SK-N-SH (cell line): ENCODE measurements around the gene ATP8A2. TPM values are rescaled to one million over a fixed set of nuclear protein-coding genes. Genes with fewer than 3 reads are reported as not detected.

Experiments used
- CTCF ChIA-PET: fragments of 300-600, 350-600 bp; formaldehyde crosslinking; extraction: SDS; loops from one replicate; lab custom pipeline; 2021; lab: Yijun Ruan, JAX
- POLR2A ChIA-PET: fragments of 350-600 bp; sonication (Branson Sonifier 250); formaldehyde crosslinking; extraction: SDS; loops from one replicate; lab custom pipeline; 2020; ENCODE audit warnings: antibody characterized with exemption, inconsistent platforms; lab: Yijun Ruan, JAX
- DNase-seq: peaks from one replicate; pipeline ENCODE4 v3.0.0; 2012
- H2AFZ ChIP-seq: fragments of 200-600 bp; sonication (generic); 2 replicates; pipeline ENCODE4 v1.8.1; 2016; ENCODE audit warnings: antibody characterized with exemption, mild to moderate bottlenecking, low read depth
- H3F3A ChIP-seq: fragments of 200-600 bp; sonication (generic); replicated peaks from 2 replicates; pipeline ENCODE3; 2016; ENCODE audit warnings: antibody characterized with exemption, mild to moderate bottlenecking; ENCODE audit not compliant: insufficient read depth
- H3K27ac ChIP-seq, 2 experiments: fragments of 200-500 bp in 1 of 2; fragments of 200-600 bp in 1 of 2; sonication (Bioruptor generic) in 1 of 2; sonication (generic), shearing (Covaris generic) in 1 of 2; 2 replicates each; pipeline versions ENCODE4 v1.5.1 to v1.6.1; 2014 to 2016; ENCODE audit warnings: low read depth in 2 of 2, inconsistent platforms in 1 of 2, low read length in 1 of 2, mild to moderate bottlenecking in 1 of 2, mixed read lengths in 1 of 2
- H3K27me3 ChIP-seq: fragments of 200-600 bp; sonication (generic), shearing (Covaris generic); 2 replicates; pipeline ENCODE4 v1.6.1; 2016; ENCODE audit warnings: mixed run types; ENCODE audit not compliant: insufficient read depth
- H3K36me3 ChIP-seq, 2 experiments: fragments of 200-500 bp in 1 of 2; fragments of 200-600 bp in 1 of 2; sonication (Bioruptor generic) in 1 of 2; sonication (generic) in 1 of 2; replicated peaks in 1 of 2; 2 replicates each; pipeline versions ENCODE3 to v1.5.1; 2014 to 2016; ENCODE audit warnings: low read length in 1 of 2, mild to moderate bottlenecking in 1 of 2; ENCODE audit not compliant: insufficient read depth in 2 of 2, control insufficient read depth in 1 of 2
- H3K4me1 ChIP-seq, 2 experiments: fragments of 200-500 bp in 1 of 2; fragments of 200-600 bp in 1 of 2; sonication (Bioruptor generic) in 1 of 2; sonication (generic), shearing (Covaris generic) in 1 of 2; 2 replicates each; pipeline versions ENCODE4 v1.5.1 to v1.6.1; 2014 to 2016; ENCODE audit warnings: low read depth in 1 of 2, low read length in 1 of 2, mixed run types in 1 of 2; ENCODE audit not compliant: insufficient read depth in 2 of 2, control insufficient read depth in 1 of 2
- H3K4me2 ChIP-seq: fragments of 200-600 bp; sonication (generic), shearing (Covaris generic); 2 replicates; pipeline ENCODE4 v1.6.1; 2017; ENCODE audit warnings: mixed run types
- H3K4me3 ChIP-seq, 2 experiments: fragments of 200-500 bp in 1 of 2; fragments of 200-600 bp in 1 of 2; sonication (Bioruptor generic) in 1 of 2; sonication (generic), shearing (Covaris generic) in 1 of 2; 2 replicates each; pipeline versions ENCODE4 v1.5.1 to v1.8.1; 2014 to 2016; ENCODE audit warnings: low read depth in 2 of 2, inconsistent platforms in 1 of 2, low read length in 1 of 2, mild to moderate bottlenecking in 1 of 2, mixed read lengths in 1 of 2, moderate library complexity in 1 of 2
- H3K79me2 ChIP-seq: fragments of 200-600 bp; sonication (generic); 2 replicates; pipeline ENCODE4 v1.8.1; 2017; ENCODE audit warnings: mild to moderate bottlenecking; ENCODE audit not compliant: insufficient read depth
- H3K9ac ChIP-seq: fragments of 200-600 bp; sonication (generic); 2 replicates; pipeline ENCODE4 v1.6.1; 2017; ENCODE audit warnings: mixed run types
- H3K9me2 ChIP-seq: fragments of 200-600 bp; sonication (generic); 2 replicates; pipeline ENCODE4 v1.6.1; 2017; ENCODE audit warnings: mixed run types
- H3K9me3 ChIP-seq: fragments of 200-600 bp; sonication (generic); 2 replicates; pipeline ENCODE4 v1.6.1; 2017; ENCODE audit warnings: mixed run types, mild to moderate bottlenecking, moderate library complexity
- H4K20me1 ChIP-seq: fragments of 200-600 bp; sonication (generic); 2 replicates; pipeline ENCODE4 v1.6.1; 2017; ENCODE audit warnings: mild to moderate bottlenecking, mixed run types; ENCODE audit not compliant: insufficient read depth
- CHD2 ChIP-seq: fragments of 150-350 bp; IDR thresholded peaks from 2 replicates; pipeline ENCODE4 v1.6.1; 2018; ENCODE audit warnings: low read length; ENCODE audit not compliant: partially characterized antibody
- ELF1 ChIP-seq: IDR thresholded peaks from 2 replicates; pipeline ENCODE4 v1.4.0; 2012
- FOXJ3 ChIP-seq: sonication (generic); formaldehyde crosslinking; IDR thresholded peaks from 2 replicates; pipeline ENCODE4 v1.5.1; 2020; ENCODE audit warnings: mild to moderate bottlenecking, missing genetic modification reagents
- GABPA ChIP-seq: IDR thresholded peaks from 2 replicates; pipeline ENCODE4 v1.4.0; 2012; ENCODE audit warnings: low read depth, mild to moderate bottlenecking
- GATA2 ChIP-seq: sonication (generic); formaldehyde crosslinking; IDR thresholded peaks from 2 replicates; pipeline ENCODE4 v1.5.0; 2020; ENCODE audit warnings: mild to moderate bottlenecking, missing genetic modification reagents
- JUND ChIP-seq: IDR thresholded peaks from 2 replicates; pipeline ENCODE4 v1.4.0; 2012
- MXI1 ChIP-seq: IDR thresholded peaks from 2 replicates; pipeline ENCODE4 v1.6.1; 2012; ENCODE audit warnings: mild to moderate bottlenecking, low read depth, low read length, improper control_type of control experiment
- NFIC ChIP-seq: IDR thresholded peaks from 2 replicates; pipeline ENCODE4 v1.4.0; 2012; ENCODE audit warnings: borderline replicate concordance
- NRF1 ChIP-seq: IDR thresholded peaks from 2 replicates; pipeline ENCODE4 v1.6.1; 2012; ENCODE audit warnings: low read depth, mild to moderate bottlenecking, low read length
- RCOR1 ChIP-seq: fragments of 150-350 bp; IDR thresholded peaks from 2 replicates; pipeline ENCODE4 v1.6.1; 2017; ENCODE audit warnings: antibody characterized with exemption, low read length
- RFX5 ChIP-seq: IDR thresholded peaks from 2 replicates; pipeline ENCODE4 v1.6.1; 2012; ENCODE audit warnings: mild to moderate bottlenecking, improper control_type of control experiment, low read length
- RXRA ChIP-seq: IDR thresholded peaks from 2 replicates; pipeline ENCODE4 v1.4.0; 2012; ENCODE audit warnings: low read depth, mild to moderate bottlenecking, borderline replicate concordance
- SIN3A ChIP-seq: IDR thresholded peaks from 2 replicates; pipeline ENCODE4 v1.6.1; 2012; ENCODE audit warnings: low read depth, mild to moderate bottlenecking, low read length, moderate library complexity, borderline replicate concordance
- SMC3 ChIP-seq: IDR thresholded peaks from 2 replicates; pipeline ENCODE4 v1.6.1; 2012; ENCODE audit warnings: low read depth, low read length, improper control_type of control experiment
- TAF1 ChIP-seq: IDR thresholded peaks from 2 replicates; pipeline ENCODE4 v1.6.1; 2012; ENCODE audit warnings: low read depth, mild to moderate bottlenecking, low read length, moderate library complexity, borderline replicate concordance
- TCF12 ChIP-seq: IDR thresholded peaks from 2 replicates; pipeline ENCODE4 v1.4.0; 2012
- WGBS: methylation state at CpG from one replicate; pipeline ENCODE4 v1.1.6; 2017; ENCODE audit warnings: low lambda C conversion rate; 5-methylcytosine and 5-hydroxymethylcytosine counted together
- polyA plus RNA-seq, 3 experiments: library from polyadenylated mRNA; depleted of rRNA; stranded (reverse); fragments of >200 nt; gene quantifications; 2 replicates each; pipeline ENCODE4 v1.2.3, GENCODE V29; 2012
- TF ChIP-seq, protein P1 (sequence below): IDR thresholded peaks from 2 replicates; pipeline ENCODE4; 2012
- TF ChIP-seq, protein P2 (sequence below): fragments of 150-350 bp; IDR thresholded peaks from 2 replicates; pipeline ENCODE4 v1.6.1; 2016; ENCODE audit warnings: mild to moderate bottlenecking, low read depth, low read length
- TF ChIP-seq, protein P3 (sequence below): fragments of 200-600 bp; sonication (generic); IDR thresholded peaks from 2 replicates; pipeline ENCODE4 v1.6.1; 2017; ENCODE audit warnings: antibody characterized with exemption, mild to moderate bottlenecking, moderate library complexity
- TF ChIP-seq, protein P4 (sequence below): IDR thresholded peaks from 2 replicates; pipeline ENCODE4 v1.4.0; 2012; ENCODE audit warnings: low read depth

ATP8A2 gene
- polyA plus RNA-seq, 1 of the 3 experiments (the other 2 are of a cell fraction): 0.02 TPM

DNA sequence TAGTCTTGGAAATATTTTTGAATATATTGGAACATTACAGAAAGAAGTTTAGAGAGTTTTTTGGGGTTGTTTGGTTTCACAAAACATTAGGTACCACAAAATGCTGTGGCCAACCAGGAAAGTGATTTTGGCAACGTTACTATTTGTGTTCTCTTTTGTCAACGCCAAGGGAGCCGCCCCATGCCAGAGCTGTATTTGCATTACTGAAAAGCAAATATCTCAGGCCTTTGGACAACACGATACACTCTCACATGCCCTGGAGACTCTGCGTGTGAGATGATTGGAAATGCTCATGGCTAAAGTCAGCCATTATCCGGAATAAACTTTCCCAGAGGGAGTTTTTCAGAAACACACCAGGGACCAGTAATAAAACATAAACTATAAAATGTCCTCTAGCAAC, 355.5 kb downstream of the ATP8A2 start:
- H4K20me1 ChIP-seq: no peaks in the 10 kb centered on the region
- ChIA-PET CTCF (interaction anchor here (0.7 kb wide), 1 partner anchor 141 kb away, joined by 3 read pairs; no protein-coding TSS in a partner anchor), POLR2A (no interaction called here)
- H2AFZ ChIP-seq: no peak overlapping the region
- H3K4me2 ChIP-seq: no peak overlapping the region
- H3K4me1 ChIP-seq: no peaks in the 10 kb centered on the region; a peak in 1 of 4 replicates
- no peaks in the 10 kb centered on the region for H3K27me3 ChIP-seq
- no peaks in the 10 kb centered on the region for H3K9me3 ChIP-seq
- H3K9me2 ChIP-seq: no peaks in the 10 kb centered on the region
- no peak for DNase-seq
- 36% methylated on average over 6 of the region's 6 CpGs for WGBS
- no peak for TF ChIP-seq NRF1
- TF ChIP-seq NFIC: no peak
- TF ChIP-seq RCOR1: no peak
- TF ChIP-seq ELF1: no peak
- no peak for TF ChIP-seq CHD2
- no peak for TF ChIP-seq SMC3
- no peaks in the 10 kb centered on the region for H3K79me2 ChIP-seq
- H3K27ac ChIP-seq: no peak overlapping the region
- H3K36me3 ChIP-seq: no peaks in the 10 kb centered on the region
- no peak overlapping the region for H3K4me3 ChIP-seq
- H3K9ac ChIP-seq: no peak overlapping the region
- no peaks in the 10 kb centered on the region for H3F3A ChIP-seq

DNA sequence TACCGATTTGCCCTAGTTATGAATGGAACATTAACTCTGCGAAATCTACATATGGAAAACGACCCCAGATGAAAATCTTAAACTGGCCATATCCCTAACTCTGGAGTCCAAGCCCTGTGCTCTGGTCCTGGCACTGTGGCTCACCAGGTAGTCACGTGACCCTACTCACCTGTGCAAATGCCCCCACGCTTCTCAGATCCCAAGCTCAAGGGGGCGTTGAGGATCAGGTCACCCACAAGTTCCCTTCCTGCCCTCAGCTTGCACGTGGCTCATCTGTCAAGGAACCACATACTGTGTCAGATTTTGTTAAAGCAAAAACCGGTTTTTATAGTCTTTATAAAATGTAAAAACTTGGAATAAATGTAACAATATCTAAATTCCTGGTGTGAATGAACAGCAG, 356.0 kb downstream of the ATP8A2 start:
- WGBS: 22% methylated on average over 8 of the region's 8 CpGs
- Histone ChIP-seq H3K4me3 (no peak overlapping the region), H3K27me3 (no peaks in the 10 kb centered on the region), H3K79me2 (no peaks in the 10 kb centered on the region), H3K4me2 (no peak overlapping the region), H3K9me2 (no peaks in the 10 kb centered on the region), H4K20me1 (no peaks in the 10 kb centered on the region), H3K4me1 (no peaks in the 10 kb centered on the region; a peak in 1 of 4 replicates), H2AFZ (no peak overlapping the region), H3K36me3 (no peaks in the 10 kb centered on the region), H3K9me3 (no peaks in the 10 kb centered on the region), H3F3A (no peaks in the 10 kb centered on the region), H3K9ac (no peak overlapping the region), H3K27ac (no peak overlapping the region)
- ChIA-PET POLR2A (no interaction called here), CTCF (interaction anchor here (0.7 kb wide), 1 partner anchor 142 kb away, joined by 3 read pairs; no protein-coding TSS in a partner anchor)
- DNase-seq: no peak
- TF ChIP-seq GATA2 (CRISPR knock-in tag) (no peak), RXRA (no peak), MXI1 (no peak)

DNA sequence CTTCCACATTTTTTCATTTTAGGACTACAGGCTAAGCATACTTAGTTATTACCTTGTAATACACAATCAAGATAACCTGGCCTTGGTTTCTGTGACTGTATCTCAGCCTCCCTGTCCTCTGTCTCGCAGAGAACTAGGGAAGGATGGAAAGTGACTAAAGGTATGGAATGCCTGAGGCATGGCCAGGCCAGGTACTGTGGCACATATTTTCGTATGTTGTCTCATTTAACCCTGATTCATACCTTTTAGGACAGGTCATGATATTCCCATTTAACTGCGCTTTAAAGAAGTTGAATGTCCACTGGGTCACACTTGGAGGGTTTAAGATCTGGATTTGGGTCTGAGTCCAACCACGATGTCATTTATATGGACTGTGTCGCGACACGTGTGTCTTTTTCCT, 357.4 kb downstream of the ATP8A2 start:
- H3K36me3 ChIP-seq: no peaks in the 10 kb centered on the region
- H4K20me1 ChIP-seq: no peaks in the 10 kb centered on the region
- H3K79me2 ChIP-seq: no peaks in the 10 kb centered on the region
- no peak overlapping the region for H3K4me3 ChIP-seq
- H3K27me3 ChIP-seq: no peaks in the 10 kb centered on the region
- H3F3A ChIP-seq: no peaks in the 10 kb centered on the region
- H3K9me3 ChIP-seq: 0 out of 2 replicates have a peak, but pooled peaks cover 3% of the 10 kb centered on the region
- ChIA-PET POLR2A (no interaction called here), CTCF (interaction anchor here (1.5 kb wide), 1 partner anchor 11 kb away, joined by 3 read pairs; no protein-coding TSS in a partner anchor)
- no peaks in the 10 kb centered on the region for H3K9me2 ChIP-seq
- no peak overlapping the region for H3K9ac ChIP-seq
- no peaks in the 10 kb centered on the region; a peak in 1 of 4 replicates for H3K4me1 ChIP-seq
- WGBS: 32% methylated on average over 7 of the region's 7 CpGs
- no peak overlapping the region for H3K4me2 ChIP-seq
- no peak overlapping the region for H3K27ac ChIP-seq
- DNase-seq: no peak
- H2AFZ ChIP-seq: no peak overlapping the region
- TF ChIP-seq GABPA (no peak), FOXJ3 (CRISPR knock-in tag) (no peak), NRF1 (no peak), TCF12 (no peak), TAF1 (no peak), JUND (no peak), SIN3A (no peak), RFX5 (no peak), CHD2 (no peak), MXI1 (no peak), SMC3 (no peak)
- TF ChIP-seq, protein P1, sequence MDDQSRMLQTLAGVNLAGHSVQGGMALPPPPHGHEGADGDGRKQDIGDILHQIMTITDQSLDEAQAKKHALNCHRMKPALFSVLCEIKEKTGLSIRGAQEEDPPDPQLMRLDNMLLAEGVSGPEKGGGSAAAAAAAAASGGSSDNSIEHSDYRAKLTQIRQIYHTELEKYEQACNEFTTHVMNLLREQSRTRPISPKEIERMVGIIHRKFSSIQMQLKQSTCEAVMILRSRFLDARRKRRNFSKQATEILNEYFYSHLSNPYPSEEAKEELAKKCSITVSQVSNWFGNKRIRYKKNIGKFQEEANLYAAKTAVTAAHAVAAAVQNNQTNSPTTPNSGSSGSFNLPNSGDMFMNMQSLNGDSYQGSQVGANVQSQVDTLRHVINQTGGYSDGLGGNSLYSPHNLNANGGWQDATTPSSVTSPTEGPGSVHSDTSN: no peak
- TF ChIP-seq, protein P2, sequence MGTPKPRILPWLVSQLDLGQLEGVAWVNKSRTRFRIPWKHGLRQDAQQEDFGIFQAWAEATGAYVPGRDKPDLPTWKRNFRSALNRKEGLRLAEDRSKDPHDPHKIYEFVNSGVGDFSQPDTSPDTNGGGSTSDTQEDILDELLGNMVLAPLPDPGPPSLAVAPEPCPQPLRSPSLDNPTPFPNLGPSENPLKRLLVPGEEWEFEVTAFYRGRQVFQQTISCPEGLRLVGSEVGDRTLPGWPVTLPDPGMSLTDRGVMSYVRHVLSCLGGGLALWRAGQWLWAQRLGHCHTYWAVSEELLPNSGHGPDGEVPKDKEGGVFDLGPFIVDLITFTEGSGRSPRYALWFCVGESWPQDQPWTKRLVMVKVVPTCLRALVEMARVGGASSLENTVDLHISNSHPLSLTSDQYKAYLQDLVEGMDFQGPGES: no peak
- TF ChIP-seq, protein P3, sequence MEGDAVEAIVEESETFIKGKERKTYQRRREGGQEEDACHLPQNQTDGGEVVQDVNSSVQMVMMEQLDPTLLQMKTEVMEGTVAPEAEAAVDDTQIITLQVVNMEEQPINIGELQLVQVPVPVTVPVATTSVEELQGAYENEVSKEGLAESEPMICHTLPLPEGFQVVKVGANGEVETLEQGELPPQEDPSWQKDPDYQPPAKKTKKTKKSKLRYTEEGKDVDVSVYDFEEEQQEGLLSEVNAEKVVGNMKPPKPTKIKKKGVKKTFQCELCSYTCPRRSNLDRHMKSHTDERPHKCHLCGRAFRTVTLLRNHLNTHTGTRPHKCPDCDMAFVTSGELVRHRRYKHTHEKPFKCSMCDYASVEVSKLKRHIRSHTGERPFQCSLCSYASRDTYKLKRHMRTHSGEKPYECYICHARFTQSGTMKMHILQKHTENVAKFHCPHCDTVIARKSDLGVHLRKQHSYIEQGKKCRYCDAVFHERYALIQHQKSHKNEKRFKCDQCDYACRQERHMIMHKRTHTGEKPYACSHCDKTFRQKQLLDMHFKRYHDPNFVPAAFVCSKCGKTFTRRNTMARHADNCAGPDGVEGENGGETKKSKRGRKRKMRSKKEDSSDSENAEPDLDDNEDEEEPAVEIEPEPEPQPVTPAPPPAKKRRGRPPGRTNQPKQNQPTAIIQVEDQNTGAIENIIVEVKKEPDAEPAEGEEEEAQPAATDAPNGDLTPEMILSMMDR: no peak
- TF ChIP-seq, protein P4, sequence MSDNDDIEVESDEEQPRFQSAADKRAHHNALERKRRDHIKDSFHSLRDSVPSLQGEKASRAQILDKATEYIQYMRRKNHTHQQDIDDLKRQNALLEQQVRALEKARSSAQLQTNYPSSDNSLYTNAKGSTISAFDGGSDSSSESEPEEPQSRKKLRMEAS: no peak
